SK-N-SH treated with all-trans-retinoic acid at 6 μM for 48 hours (cell line): ENCODE data around the gene RAD51B.

Experiments used
- ARNTL ChIP-seq: fragments of 450-650 bp; formaldehyde crosslinking; IDR thresholded peaks from 2 replicates; pipeline ENCODE4 v1.5.0; 2020; ENCODE audit warnings: low read depth, mild to moderate bottlenecking, moderate library complexity, borderline replicate concordance
- CSDC2 ChIP-seq: fragments of 250-450 bp; sonication (Bioruptor Pico); IDR thresholded peaks from 2 replicates; pipeline ENCODE4 v1.5.0; 2020; ENCODE audit warnings: mild to moderate bottlenecking, moderate library complexity
- ESRRG ChIP-seq: fragments of 250-450 bp; sonication (Bioruptor Pico); IDR thresholded peaks from 2 replicates; pipeline ENCODE4 v1.6.1; 2021; ENCODE audit warnings: mild to moderate bottlenecking
- GLIS3 ChIP-seq: fragments of 250-450 bp; sonication (Bioruptor Pico); IDR thresholded peaks from 2 replicates; pipeline ENCODE4 v1.5.0; 2020; ENCODE audit warnings: mild to moderate bottlenecking, moderate library complexity
- PPARA ChIP-seq: fragments of 250-450 bp; sonication (Bioruptor Pico); IDR thresholded peaks from 2 replicates; pipeline ENCODE4 v1.5.0; 2020; ENCODE audit warnings: mild to moderate bottlenecking, borderline replicate concordance
- SNAI2 ChIP-seq: fragments of 250-450 bp; sonication (Bioruptor Pico); IDR thresholded peaks from 2 replicates; pipeline ENCODE4 v1.5.0; 2020; ENCODE audit warnings: mild to moderate bottlenecking, moderate library complexity
- TOX ChIP-seq: fragments of 250-450 bp; sonication (Bioruptor Pico); IDR thresholded peaks from 2 replicates; pipeline ENCODE4 v1.8.0; 2021; ENCODE audit warnings: mild to moderate bottlenecking, moderate library complexity, borderline replicate concordance
- ZC3H10 ChIP-seq: fragments of 250-450 bp; sonication (Bioruptor Pico); IDR thresholded peaks from 2 replicates; pipeline ENCODE4 v1.5.1; 2021; ENCODE audit warnings: mild to moderate bottlenecking, moderate library complexity
- ZFP3 ChIP-seq: fragments of 250-450 bp; sonication (Bioruptor Pico); IDR thresholded peaks from 2 replicates; pipeline ENCODE4 v1.5.0; 2020; ENCODE audit warnings: mild to moderate bottlenecking, moderate library complexity
- ZFP30 ChIP-seq: fragments of 450-650 bp; formaldehyde crosslinking; IDR thresholded peaks from 2 replicates; pipeline ENCODE4 v1.5.0; 2022; ENCODE audit warnings: mild to moderate bottlenecking, moderate library complexity
- ZNF565 ChIP-seq: fragments of 450-650 bp; formaldehyde crosslinking; conservative IDR thresholded peaks from 2 replicates; pipeline ENCODE4 v1.5.0; 2020; ENCODE audit warnings: low read depth, mild to moderate bottlenecking, moderate library complexity
- ZNF8 ChIP-seq: fragments of 450-650 bp; formaldehyde crosslinking; IDR thresholded peaks from 2 replicates; pipeline ENCODE4 v1.5.0; 2020; ENCODE audit warnings: mild to moderate bottlenecking, moderate library complexity
- TF ChIP-seq, protein P1 (sequence below): fragments of 250-450 bp; sonication (Bioruptor Pico); IDR thresholded peaks from 2 replicates; pipeline ENCODE4 v1.5.0; 2020; ENCODE audit warnings: mild to moderate bottlenecking, moderate library complexity

DNA sequence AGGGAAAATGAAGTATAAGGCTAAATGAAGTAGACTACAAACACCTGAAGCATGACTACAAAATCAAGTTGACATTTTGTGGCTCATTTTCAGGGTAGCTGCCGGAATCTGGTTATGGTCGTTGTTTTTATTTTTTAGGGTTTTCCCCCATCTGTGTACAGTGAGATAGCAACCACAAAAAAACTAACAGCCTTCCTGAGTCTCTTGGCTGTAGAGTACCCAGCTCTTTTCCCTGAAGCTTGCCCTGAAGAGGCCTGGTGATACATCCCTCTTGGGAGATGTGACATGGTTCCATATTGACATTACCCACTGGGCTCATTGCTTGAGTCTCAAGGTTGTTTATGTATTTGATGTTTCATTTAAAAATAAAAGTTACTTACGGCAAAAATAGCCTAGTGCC, 549.3 kb downstream of the RAD51B start:
- TF ChIP-seq ZNF8 (no peak), ZFP30 (CRISPR knock-in tag) (no peak), ZC3H10 (no peak), ARNTL (CRISPR knock-in tag) (no peak), TOX (CRISPR knock-in tag) (no peak), SNAI2 (CRISPR knock-in tag) (no peak), ESRRG (no peak), PPARA (CRISPR knock-in tag) (no peak), CSDC2 (no peak), ZFP3 (CRISPR knock-in tag) (no peak), ZNF565 (CRISPR knock-in tag) (no peak), GLIS3 (no peak)
- TF ChIP-seq, protein P1, sequence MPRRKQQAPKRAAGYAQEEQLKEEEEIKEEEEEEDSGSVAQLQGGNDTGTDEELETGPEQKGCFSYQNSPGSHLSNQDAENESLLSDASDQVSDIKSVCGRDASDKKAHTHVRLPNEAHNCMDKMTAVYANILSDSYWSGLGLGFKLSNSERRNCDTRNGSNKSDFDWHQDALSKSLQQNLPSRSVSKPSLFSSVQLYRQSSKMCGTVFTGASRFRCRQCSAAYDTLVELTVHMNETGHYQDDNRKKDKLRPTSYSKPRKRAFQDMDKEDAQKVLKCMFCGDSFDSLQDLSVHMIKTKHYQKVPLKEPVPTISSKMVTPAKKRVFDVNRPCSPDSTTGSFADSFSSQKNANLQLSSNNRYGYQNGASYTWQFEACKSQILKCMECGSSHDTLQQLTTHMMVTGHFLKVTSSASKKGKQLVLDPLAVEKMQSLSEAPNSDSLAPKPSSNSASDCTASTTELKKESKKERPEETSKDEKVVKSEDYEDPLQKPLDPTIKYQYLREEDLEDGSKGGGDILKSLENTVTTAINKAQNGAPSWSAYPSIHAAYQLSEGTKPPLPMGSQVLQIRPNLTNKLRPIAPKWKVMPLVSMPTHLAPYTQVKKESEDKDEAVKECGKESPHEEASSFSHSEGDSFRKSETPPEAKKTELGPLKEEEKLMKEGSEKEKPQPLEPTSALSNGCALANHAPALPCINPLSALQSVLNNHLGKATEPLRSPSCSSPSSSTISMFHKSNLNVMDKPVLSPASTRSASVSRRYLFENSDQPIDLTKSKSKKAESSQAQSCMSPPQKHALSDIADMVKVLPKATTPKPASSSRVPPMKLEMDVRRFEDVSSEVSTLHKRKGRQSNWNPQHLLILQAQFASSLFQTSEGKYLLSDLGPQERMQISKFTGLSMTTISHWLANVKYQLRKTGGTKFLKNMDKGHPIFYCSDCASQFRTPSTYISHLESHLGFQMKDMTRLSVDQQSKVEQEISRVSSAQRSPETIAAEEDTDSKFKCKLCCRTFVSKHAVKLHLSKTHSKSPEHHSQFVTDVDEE (CRISPR knock-in tag), result no peak
